ENCODE data around the gene USP24.
"Not testable (repeated sequence)": the region's sequence is repeated elsewhere in the genome, so short reads cannot be mapped to it uniquely, and the experiment has no call there.

The USP24 gene

DNA sequence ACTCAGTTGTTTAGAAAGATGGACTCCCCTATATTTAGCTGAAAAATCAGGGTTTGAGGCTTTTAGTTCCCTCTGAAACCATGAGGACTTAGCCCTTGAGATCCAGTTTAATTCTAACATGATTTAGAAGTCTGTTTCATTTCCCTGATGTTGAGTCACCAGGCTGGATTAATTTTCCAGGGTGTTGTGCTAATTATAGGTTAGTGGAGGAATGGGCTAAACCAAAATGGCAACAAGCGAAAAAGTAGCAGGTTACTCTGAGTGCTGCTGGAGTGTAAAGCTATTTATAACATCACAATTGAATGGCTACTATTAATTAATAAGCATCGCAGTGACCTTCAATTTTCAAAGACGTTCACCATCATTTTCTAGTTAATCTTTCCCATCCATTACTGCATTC lies 15.5 kb upstream of the USP24 start:
- no peak for DNase-seq

DNA sequence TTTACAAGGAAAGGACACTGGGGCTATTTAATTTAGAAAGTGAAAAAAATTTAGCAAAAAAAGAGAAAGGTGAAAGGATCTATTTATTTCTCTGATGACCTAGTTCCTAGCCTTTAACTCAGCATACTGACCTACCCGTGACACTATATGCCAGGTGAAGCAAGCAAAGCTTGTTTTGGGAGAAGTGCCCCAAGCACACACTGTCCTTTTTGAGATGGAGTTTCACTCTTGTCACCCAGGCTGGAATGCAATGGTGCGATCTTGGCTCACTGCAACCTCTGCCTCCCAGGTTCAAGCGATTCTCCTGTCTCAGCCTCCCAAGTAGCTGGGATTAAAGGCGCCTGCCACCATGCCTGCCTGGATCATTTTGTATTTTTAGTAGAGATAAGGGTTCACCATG lies 14.6 kb upstream of the USP24 start:
- not testable (repeated sequence) for DNase-seq

DNA sequence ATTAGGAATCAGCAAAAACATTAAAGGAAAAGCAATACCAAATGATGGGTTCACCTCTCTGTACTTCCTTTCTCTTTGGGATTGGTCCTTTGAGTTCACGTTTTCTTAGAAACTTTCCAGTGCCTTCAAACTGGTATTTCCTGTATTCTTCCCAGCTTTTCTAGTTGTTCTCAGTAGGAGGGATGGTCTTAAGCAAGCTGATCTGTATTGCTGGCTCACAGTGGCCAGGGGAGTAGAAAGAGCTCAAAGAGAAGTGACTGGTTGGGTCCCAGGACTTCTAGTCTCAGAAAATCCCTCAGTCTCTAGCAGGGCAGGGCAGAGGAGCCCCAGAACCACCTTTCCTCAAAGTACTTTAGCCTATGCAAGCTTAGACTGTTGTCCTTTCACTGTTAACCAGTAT lies 10.1 kb upstream of the USP24 start:
- DNase-seq: no peak

DNA sequence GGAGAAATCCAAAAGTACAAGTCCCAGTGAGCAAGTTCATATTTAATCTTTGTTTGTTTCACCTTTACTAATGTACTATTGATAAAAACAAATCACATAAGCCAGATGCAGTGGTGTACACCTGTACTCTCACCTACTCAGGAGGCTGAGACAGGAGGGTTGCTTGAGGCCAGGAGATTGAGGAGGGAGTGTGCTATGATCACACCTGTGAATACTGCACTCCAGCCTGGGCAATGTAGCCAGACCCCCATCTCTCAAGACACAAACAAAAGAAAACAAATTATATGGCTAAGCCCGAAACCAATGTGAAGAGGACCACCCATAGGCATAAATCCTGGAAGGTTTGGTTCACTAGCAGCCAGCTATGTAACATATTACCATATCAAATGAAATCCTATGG lies 9.6 kb upstream of the USP24 start:
- no peak for DNase-seq

DNA sequence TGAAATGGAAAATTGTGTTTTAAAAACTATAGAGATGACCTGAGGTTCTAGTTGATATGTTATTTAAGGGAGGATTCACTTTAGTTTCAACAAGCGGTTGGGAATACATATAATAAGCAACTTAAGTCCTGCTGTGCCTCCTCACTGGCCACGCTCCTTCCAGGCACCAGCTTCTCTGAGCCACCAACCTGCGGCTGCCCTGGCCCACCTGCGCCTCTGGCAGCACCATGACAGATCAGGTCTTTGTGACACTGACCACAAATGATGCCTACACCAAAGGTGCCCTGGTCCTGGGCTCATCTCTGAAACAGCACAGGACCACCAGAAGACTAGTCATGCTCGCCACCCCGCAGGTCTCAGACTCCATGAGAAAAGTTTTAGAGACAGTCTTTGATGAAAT lies 7.0 kb upstream of the USP24 start:
- no peak for DNase-seq

DNA sequence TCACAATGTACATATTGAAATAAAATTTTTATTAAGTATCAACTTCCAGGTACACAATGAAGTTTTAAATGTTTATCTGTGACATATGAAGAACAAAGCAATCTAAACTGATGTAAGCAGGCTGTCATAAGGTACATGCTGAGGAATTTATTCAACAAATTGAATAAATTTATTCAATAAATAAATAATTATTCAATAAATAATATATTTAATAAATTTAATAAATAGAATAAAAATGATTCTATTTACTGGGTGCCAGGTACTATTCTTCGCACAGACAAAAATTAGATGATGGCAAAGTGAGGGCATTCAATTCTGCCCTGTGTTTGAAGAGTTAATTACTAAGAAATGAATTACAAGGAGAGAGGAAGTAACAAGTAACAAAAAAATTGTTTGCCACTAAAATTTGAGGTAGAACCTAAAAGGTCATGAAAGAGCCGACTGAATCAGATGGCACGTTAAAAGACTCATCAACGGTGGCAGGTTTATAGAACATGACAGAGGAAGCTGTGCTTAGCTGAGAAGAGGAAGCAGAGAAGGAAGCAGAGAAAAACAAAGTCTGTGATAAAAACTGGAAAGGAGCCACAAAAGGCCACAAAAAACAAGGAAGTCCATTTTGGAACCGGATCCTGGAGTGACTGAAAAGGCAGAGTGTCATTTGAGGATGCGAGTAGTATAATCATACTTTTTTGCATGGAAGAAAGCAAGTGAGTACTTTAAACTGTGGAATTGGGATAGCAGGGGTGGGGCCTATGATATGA lies 2.2 kb upstream of the USP24 start:
- no peak for DNase-seq

DNA sequence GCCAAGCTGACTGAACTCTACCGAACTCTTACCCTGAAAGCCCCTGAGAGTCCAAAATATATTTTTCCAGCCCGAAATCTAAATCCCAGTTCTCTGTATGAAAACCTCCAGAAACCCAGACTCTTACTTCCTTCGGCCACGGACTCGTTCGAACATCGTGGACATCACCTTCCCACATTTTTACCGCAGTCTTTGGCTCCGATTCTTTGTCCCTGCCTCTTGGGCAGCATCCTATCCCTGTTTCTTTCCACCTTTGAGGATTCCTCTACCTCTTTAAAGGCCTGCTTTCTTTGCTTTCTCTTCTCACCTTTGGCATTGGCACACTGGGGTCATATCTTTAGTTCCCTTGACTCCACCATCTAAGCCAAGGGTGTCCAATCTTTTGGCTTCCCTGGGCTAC lies 932 bp upstream of the USP24 start:
- DNase-seq: no peak

DNA sequence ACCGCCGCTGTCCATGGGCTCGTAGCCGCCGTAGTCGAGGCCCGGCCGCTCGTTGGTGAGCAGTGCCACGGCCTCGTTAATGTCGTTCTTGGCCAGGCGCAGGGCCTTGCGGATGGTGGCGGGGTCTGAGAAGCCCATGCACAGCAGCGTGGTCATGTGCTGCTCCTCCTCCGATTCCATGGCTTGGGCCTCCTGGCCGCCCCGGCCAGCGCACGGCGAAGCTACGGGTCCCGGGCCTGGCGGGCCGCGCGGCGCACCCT lies 300 bp downstream of the USP24 start:
- DNase-seq: peak; percentile 86

DNA sequence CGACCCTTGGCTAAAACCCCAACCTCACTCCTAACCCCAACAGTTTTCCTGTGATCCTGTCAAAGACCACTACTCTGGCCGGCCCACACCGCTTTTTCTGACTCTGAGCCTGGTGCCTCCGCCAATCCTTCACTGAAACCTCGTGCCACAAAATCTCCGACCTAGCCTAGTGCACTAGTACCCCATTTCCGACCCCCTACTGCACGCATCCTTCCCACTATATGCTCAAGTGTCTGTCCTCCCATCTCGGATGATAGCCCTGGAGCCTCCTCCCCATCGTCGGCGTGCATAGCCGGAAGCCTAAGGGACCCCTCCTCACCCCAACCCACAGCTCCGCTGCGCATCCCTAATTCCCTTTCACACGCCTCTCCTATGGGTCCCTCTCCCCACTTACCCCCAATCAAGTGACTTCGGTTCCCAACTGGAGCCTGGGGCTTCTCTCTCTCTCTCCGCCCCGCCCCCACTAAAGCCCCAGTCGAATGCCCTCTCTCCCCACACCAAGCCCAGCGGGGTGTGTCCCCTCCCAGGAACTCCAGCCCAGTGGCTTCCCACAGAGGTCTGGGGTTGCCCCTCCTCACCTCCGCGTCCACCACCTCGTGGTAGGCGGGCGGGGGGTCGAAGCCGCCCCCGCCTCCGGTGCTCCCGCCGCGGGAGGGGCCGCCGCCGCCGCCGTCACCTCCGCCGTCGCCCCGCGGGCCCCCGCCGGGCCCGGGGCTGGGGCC lies 791 bp downstream of the USP24 start:
- DNase-seq: peak; percentile 77

DNA sequence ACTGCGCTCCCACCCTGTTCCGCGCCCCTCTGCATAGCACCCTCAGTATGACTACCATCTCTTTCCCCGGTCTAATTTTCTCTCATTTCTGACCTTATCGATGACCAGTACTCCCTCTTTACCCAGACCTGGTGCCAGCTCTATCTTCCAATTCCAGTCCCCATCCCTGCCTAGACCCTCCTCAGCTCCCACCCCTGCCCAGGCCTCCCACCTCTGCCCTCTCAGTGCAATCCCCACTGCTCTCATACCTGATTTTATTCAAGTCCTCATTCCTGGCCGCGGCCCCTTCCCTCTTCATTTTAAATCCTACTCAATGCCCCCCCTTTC lies 1.3 kb downstream of the USP24 start:
- peak; percentile 58 for DNase-seq

DNA sequence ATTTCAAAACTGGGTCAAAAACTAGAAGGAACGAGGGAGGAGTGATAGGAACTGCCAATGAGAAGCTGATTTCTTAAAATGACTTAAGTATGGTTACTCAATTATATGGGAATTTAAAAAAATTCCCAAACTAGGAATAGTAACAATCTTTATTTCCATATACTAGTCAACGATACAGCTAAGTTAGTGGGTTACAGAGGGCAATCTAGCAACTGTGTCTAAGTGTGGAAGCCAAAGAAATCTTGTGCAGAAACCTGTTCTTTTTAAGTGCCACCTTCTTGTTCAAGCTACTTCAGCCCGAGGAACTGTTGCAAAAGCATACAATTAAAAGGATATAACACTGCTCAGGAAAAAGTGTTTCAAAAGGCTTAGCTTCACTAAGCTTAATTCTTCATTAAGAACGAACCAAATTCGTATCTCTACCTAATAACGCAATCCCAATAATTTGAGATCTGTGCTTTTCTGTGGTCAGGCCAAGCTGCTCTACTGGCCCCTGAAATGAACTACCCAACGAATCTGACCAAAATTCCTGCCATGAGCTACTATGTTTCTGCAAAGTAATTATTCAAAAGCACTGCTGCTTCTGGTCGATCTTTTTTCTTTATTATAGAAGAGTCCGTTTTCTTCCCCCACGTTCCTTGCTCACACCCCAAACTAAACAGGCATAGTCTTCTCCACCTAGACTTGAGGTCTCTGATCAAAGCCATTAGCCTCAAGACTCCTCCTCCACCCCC lies 1.8 kb downstream of the USP24 start:
- DNase-seq: no peak

DNA sequence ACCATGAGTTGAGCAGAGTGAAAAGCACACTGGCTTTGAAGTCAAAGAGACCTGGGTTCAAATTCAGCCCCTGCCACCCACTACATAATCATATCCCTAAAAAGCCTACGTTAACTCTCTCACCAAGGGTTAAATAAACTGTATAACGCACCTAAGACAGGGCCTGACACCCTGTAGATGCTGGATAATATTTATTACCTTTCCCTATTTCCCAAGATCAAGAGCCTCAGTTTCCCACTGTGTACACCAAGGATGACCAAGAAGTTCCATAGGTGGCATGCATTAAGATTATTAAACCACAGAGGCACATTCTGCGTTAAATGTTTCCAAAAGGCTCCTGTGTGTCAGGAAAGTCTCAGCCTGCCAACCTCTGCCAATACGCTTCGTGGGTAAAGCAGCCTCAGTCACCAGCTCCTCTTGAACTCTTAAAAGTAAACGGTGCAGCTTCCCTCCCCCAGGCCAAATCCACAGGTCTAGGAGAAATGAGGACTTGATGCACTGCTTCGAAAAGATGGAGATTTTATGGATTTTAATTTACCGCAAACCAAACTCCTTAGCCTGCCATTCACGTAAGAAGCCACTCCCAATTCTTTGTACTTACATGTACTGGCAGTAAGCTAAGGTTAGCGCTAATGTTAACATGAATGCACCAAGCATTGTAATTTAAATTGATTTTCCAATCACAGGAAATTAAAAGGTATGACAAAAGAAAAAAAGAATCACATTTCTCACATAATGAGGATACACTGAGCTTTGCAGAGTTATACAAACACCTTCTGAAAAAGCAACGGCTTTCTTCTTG lies 2.6 kb downstream of the USP24 start:
- no peak for DNase-seq

DNA sequence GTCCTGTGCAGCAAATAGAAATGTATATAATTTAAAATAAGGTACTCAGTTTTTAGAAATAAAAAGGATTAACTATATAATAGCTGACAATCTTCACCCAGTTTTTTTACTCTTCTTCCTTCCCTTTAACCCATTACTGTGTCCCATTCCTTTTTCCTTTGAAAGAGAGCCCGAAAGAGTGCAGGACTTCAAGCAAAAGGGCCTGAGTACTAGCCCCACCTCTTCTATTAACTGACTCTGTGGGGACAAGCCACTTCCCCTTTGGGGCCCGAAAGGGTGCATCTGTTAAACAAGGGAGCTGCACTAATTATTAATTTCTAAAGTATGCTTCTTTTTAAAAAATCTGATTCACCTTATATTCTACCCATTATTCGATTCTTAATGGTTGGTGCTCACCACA lies 3.3 kb downstream of the USP24 start:
- DNase-seq: no peak

DNA sequence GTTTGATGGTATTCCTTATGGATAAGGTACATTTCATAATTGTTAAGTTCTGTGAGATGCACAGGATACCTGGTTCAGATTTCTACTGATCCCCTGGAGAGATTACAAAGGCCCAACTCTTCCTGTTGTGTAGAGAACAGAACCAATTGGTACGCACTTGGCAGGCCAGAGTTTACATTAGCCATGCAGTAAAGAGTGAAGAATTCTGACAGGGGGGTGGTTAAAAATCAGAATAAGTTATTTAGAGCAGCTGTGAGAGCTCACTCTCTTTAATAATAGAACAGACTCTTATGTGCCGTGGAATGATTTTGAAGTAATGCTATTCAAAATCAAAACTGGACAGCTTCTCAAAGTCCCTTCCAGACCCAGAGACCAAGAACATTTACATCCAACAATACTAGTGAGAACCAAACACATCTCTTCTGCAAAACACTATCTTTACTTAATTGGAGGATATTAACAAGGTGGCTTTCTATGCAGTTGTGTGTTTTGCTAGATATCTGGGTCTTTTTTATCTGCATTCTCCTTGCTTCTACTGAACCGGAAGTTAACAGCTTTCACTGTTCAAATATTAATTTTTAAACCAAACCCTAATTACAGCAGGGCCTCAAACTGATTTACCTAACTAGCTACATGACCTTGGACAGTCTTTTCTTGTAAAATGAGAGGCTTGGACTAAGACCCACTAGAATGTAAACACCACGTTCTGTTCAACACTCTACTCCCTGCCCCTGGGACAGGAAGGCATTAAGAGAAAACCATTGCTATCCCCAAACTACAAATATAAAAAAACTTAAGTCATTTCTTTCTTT lies 4.0 kb downstream of the USP24 start:
- DNase-seq: no peak

DNA sequence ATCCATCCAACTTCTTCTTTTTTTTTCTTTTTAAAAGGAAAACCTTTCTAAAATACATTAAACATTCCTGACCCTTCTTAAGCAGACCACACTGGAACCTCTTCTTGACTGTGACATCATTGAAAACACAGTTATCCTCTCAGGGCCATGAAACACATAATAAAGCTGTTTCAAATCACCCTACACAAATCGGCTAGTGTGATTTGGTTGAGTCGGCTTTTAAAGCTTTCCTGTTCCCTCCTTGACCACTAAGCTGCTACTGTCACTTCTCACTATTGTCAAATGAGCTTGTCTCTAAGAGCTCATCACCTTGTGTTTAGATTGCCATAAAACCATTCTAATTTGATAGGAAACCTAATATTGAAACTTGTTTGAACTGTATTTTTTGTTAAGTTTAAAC lies 5.9 kb downstream of the USP24 start:
- DNase-seq: no peak

DNA sequence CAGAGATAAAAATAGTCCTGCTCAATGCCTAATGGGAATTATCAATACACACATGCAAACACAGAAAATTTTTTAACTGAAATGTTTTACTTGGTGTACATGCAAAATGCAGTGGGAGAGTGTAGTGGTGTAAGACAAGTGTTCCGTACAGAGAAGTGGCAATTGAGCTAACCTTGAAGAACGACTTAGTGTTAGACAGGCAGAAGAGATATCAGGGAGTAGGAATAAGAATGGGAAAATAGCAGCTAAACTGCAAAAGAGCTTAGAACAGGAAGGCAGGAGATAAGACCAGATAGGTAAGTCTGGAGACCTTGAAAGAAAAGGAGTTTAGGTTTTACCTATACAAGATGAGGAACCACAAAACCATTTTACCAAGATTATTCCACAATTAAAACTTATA lies 9.0 kb downstream of the USP24 start:
- DNase-seq: no peak

DNA sequence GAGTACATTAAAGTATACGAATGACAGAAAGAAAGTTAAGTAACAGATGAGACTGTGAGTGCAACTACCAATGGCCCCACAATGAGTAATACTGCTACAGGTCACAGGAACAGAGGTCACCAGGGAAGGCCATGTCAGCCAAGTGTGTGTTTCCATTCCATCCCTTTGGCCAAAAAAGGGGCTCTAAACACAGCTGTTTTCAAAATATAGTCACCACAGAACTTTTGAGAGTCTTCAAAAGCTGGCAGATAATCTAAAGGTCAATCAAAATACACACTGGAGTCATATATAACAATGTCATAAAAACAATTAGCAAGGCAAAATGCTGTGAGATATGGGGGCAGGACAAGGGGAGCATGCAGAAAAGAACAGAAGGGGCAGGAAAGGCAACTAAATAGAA lies 10.2 kb downstream of the USP24 start:
- DNase-seq: no peak

DNA sequence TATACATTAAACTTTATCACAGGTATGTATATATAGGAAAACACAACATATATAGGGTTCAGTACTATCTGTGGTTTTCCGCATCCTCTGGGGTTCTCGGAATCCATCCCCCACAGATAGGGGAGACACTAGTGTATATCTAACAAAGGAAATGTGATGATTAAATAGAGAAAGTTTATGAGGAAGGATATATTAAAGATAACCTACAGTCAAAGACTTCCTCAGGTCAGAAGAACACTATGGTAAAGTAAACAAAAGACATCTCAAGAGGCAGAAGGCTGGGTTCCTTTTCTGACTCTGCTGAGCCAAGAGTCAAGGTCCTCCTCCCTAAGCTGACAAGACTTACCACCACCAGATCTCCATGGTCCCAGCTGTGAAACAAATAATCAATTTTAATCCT lies 12.1 kb downstream of the USP24 start:
- DNase-seq: no peak

DNA sequence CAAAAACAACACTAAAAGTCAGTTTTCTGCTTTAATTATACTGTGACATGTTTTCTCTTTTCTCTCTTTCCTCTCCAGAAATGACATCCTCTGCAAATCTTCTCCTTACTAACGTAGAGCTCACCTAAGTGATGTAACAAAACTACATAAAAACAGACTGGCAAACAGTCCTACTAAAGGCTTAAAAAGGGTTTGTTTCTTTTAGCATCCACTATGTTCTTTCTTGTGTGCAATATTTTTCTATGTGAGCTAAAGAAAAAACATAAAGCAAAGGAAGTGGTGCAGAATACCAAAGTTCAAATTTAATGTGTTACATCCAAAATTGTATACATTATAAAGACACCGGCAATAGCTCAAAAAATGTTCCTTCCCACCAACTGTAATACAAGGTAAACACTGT lies 14.5 kb downstream of the USP24 start:
- no peak for DNase-seq

DNA sequence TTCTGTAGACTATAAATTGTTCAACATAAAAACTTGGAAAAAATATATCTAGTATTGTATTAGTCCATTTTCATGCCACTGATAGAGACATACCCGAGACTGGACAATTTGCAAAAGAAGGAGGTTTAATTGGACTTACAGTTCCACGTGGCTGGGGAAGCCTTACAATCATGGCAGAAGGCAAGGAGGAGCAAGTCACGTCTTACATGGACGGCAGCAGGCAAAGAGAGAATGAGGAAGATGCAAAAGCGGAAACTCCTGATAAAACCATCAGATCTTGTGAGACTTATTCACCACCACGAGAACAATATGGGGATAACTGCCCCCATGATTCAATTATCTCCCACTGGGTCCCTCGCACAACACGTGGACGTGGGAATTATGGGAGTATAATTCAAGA lies 15.4 kb downstream of the USP24 start:
- DNase-seq: not testable (repeated sequence)

DNA sequence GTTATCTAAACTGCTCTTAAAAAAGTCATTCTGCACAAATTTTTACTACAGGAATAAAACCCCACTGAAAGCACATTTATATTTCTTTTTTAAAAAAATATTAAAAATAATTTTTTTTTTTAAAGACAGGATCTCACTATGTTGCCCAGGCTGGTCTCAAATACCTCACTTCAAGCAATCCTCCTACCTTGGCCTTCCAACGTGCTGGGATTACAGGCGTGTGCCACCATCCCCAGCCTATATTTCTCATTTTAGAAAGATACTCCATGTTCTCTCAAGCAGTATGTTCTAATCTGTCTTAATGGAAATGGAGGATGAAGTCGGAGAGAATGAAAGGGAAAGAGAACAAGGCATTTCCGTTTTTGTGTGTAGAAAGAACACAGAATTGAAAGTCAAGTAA lies 17.1 kb downstream of the USP24 start:
- no peak for DNase-seq

DNA sequence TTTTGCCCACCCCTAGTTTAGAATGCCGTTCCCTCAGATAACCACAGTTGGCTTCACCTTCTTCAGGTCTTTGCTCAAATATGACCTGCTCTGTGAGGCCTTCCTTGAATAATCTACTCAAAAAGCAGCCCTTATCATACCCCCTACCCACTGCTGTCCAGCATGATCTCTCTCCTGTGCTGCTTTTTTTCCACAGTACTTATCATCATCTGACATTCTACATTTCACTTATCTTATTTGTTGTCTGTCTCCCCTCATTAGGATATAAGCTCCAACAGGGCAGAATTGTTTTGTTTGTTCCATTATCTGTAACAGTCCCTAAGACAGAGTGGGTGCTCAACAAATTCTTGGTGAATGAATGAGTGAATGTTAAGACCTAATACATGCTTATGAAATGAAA lies 18.1 kb downstream of the USP24 start:
- DNase-seq: no peak

Data from right kidney (tissue), 1 donor.